NB4 (cell line): ENCODE data around the gene TRAPPC2L.

Experiments
- POLR2A ChIP-seq: IDR thresholded peaks from 2 replicates; pipeline ENCODE4 v1.6.1; 2011; ENCODE audit warnings: mild to moderate bottlenecking; ENCODE audit not compliant: insufficient read length; ENCODE audit errors: extremely low read depth
- TF ChIP-seq, protein P1 (sequence below): IDR thresholded peaks from one replicate; pipeline ENCODE4 v1.5.1; 2012; ENCODE audit warnings: low read depth, low read length

DNA sequence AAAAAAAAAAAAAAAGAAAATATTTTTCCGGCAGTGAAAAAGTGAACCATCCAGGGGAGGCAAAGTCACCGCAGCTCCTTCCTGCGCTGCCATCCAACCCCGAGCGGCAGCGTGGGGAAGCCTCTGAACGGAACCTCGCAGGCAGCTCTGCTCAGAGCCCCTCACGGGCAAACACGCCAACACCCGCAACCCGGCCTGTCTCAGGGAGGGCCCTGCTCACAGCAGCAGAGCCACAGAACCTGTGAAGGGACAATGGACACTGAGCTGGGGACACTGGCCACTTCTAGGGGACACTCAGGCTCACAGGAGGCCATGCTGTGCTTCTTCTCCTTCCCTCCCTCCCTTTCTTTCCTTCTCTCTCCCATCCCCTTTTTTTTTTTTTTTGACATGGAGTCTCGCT, 23.8 kb upstream of the TRAPPC2L start:
- no peak for TF ChIP-seq POLR2A
- TF ChIP-seq, protein P1, sequence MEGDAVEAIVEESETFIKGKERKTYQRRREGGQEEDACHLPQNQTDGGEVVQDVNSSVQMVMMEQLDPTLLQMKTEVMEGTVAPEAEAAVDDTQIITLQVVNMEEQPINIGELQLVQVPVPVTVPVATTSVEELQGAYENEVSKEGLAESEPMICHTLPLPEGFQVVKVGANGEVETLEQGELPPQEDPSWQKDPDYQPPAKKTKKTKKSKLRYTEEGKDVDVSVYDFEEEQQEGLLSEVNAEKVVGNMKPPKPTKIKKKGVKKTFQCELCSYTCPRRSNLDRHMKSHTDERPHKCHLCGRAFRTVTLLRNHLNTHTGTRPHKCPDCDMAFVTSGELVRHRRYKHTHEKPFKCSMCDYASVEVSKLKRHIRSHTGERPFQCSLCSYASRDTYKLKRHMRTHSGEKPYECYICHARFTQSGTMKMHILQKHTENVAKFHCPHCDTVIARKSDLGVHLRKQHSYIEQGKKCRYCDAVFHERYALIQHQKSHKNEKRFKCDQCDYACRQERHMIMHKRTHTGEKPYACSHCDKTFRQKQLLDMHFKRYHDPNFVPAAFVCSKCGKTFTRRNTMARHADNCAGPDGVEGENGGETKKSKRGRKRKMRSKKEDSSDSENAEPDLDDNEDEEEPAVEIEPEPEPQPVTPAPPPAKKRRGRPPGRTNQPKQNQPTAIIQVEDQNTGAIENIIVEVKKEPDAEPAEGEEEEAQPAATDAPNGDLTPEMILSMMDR = no peak
